MM.1S (cell line): Measurements from ENCODE around the gene ATP13A2.

Source experiments
- DNase-seq: peaks from one replicate; pipeline ENCODE4 v3.0.0-alpha.2; 2015
- H2AFZ ChIP-seq: fragments of 300-600 bp; sonication (generic); 2 replicates; pipeline ENCODE4 v1.6.0; 2016; ENCODE audit warnings: antibody characterized with exemption, low read length
- H3F3A ChIP-seq: fragments of 300-600 bp; sonication (generic); 2 replicates; pipeline ENCODE4 v1.6.1; 2016; ENCODE audit warnings: mild to moderate bottlenecking, antibody characterized with exemption, low read length, moderate library complexity, mixed read lengths; ENCODE audit not compliant: insufficient read depth
- H3K27ac ChIP-seq: fragments of 300-600 bp; sonication (generic); 2 replicates; pipeline ENCODE4 v1.5.1; 2016; ENCODE audit warnings: mild to moderate bottlenecking, low read length
- H3K27me3 ChIP-seq: fragments of 300-600 bp; sonication (generic); replicated peaks from 2 replicates; pipeline ENCODE4 v1.6.0; 2016; ENCODE audit warnings: low read length; ENCODE audit not compliant: insufficient read depth
- H3K36me3 ChIP-seq: fragments of 300-600 bp; sonication (generic); replicated peaks from 2 replicates; pipeline ENCODE4 v1.6.1; 2016; ENCODE audit warnings: mild to moderate bottlenecking, low read length, mixed read lengths; ENCODE audit not compliant: insufficient read depth
- H3K4me1 ChIP-seq: fragments of 300-600 bp; sonication (generic); 2 replicates; pipeline ENCODE4 v1.6.1; 2016; ENCODE audit warnings: low read length, mixed read lengths
- H3K4me2 ChIP-seq: fragments of 300-600 bp; sonication (generic); 2 replicates; pipeline ENCODE4 v1.6.0; 2016; ENCODE audit warnings: low read depth, low read length
- H3K4me3 ChIP-seq: fragments of 300-600 bp; sonication (generic); 2 replicates; pipeline ENCODE4 v1.5.1; 2016; ENCODE audit warnings: low read length, mixed read lengths
- H3K79me2 ChIP-seq: fragments of 300-600 bp; sonication (generic); 2 replicates; pipeline ENCODE4 v1.6.1; 2016; ENCODE audit warnings: mixed run types, low read length, mixed read lengths
- H3K9ac ChIP-seq: fragments of 300-600 bp; sonication (generic); 2 replicates; pipeline ENCODE4 v1.6.1; 2016; ENCODE audit warnings: low read length, mixed read lengths
- H3K9me2 ChIP-seq: fragments of 300-600 bp; sonication (generic); replicated peaks from 2 replicates; pipeline ENCODE4 v1.6.1; 2016; ENCODE audit warnings: mild to moderate bottlenecking, low read length, mixed read lengths; ENCODE audit not compliant: insufficient read depth
- H3K9me3 ChIP-seq: fragments of 300-600 bp; sonication (generic); replicated peaks from 2 replicates; pipeline ENCODE4 v1.6.1; 2016; ENCODE audit warnings: mild to moderate bottlenecking, low read length, mixed read lengths; ENCODE audit not compliant: insufficient read depth
- H4K20me1 ChIP-seq: fragments of 300-600 bp; sonication (generic); 2 replicates; pipeline ENCODE4 v1.6.1; 2016; ENCODE audit warnings: mild to moderate bottlenecking, low read length, moderate library complexity, mixed read lengths; ENCODE audit not compliant: insufficient read depth
- CTCF ChIP-seq: fragments of 300-600 bp; sonication (generic); IDR thresholded peaks from 2 replicates; pipeline ENCODE4 v1.5.1; 2016; ENCODE audit warnings: antibody characterized with exemption, low read length, mixed read lengths
- EZH2 ChIP-seq: fragments of 300-600 bp; sonication (generic); optimal IDR thresholded peaks from 2 replicates; pipeline ENCODE3; 2017; ENCODE audit warnings: low read depth, mild to moderate bottlenecking, antibody characterized with exemption, low read length, mixed read lengths
- EZH2phosphoT487 ChIP-seq: fragments of 300-600 bp; sonication (generic); IDR thresholded peaks from 2 replicates; pipeline ENCODE4 v1.6.1; 2018; ENCODE audit warnings: antibody characterized with exemption, low read length

Gene ATP13A2

GRCh38 chr1:17016317-17016661, 4.6 kb upstream of the ATP13A2 start:
- Histone ChIP-seq H3K27me3 (no peaks in the 10 kb centered on the region), H3K9me2 (no peaks in the 10 kb centered on the region), H2AFZ (no peak overlapping the region), H3K4me3 (no peak overlapping the region), H3K4me1 (peaks cover 54% of the 10 kb centered on the region), H3K9ac (no peak overlapping the region), H4K20me1 (no peaks in the 10 kb centered on the region), H3K27ac (no peak overlapping the region), H3K79me2 (no peaks in the 10 kb centered on the region), H3K36me3 (peaks cover 11% of the 10 kb centered on the region), H3K9me3 (no peaks in the 10 kb centered on the region), H3K4me2 (no peak overlapping the region), H3F3A (peaks cover 37% of the 10 kb centered on the region)
- no peak for DNase-seq
- TF ChIP-seq CTCF (no peak), EZH2 (no peak), EZH2phosphoT487 (no peak)

DNA sequence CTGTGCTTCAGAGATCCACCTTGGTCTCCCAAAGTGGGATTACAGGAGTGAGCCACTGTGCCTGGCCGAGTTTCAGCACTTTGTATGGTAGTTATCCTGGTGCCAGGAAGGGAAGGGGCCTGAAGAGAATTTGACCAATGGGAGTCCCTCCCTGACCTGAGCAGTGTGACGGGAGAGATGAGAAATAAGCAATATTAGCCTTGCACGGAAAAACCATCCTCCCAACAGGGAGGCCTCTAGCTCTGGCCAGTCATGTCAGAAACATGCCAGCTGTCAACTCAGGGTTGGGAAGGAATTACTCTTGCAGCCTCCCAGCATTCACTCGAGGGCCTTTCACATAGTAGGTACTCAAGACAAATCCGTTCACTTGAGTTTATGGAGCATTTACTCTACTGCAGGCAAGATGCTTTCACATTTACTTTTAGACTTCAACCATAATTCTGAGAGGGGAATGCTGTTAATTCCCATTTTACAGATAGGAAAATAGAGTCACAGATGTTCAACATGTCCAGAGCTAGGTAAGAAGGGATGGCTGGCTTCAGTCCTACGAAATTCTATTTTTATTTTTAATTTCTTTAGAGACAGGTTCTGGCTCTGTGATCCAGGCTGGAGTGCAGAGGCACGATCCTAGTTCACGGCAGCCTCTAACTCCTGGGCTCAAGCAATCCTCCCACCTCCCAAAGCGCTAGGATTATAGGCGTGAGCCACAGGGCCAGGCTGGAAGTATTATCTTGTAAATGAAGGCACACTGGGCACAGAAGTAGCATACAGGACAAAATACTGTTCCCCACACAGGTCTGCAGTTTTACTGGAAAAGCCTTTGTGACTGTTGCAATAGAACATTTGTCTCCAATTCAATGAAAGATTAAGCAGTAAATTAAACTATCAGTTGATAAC, 3.2 kb upstream of the ATP13A2 start:
- no peak for DNase-seq
- no peak overlapping the region for H2AFZ ChIP-seq
- no peaks in the 10 kb centered on the region for H3K9me2 ChIP-seq
- H3K79me2 ChIP-seq: no peaks in the 10 kb centered on the region
- TF ChIP-seq EZH2 (no peak), EZH2phosphoT487 (no peak), CTCF (no peak)
- H3K4me1 ChIP-seq: peaks cover 53% of the 10 kb centered on the region
- no peak overlapping the region for H3K4me3 ChIP-seq
- H3K9me3 ChIP-seq: no peaks in the 10 kb centered on the region
- no peak overlapping the region for H3K9ac ChIP-seq
- H4K20me1 ChIP-seq: no peaks in the 10 kb centered on the region
- no peaks in the 10 kb centered on the region for H3K27me3 ChIP-seq
- no peaks in the 10 kb centered on the region for H3K36me3 ChIP-seq
- peaks cover 26% of the 10 kb centered on the region for H3F3A ChIP-seq
- no peak overlapping the region for H3K4me2 ChIP-seq
- H3K27ac ChIP-seq: no peak overlapping the region

- Histone ChIP-seq H3F3A (peaks cover 14% of the 10 kb centered on the region; the same call in 1 of the 2 replicates), H3K4me3 (no peak overlapping the region), H4K20me1 (no peaks in the 10 kb centered on the region), H3K27ac (no peak overlapping the region), H3K36me3 (no peaks in the 10 kb centered on the region), H3K9me3 (no peaks in the 10 kb centered on the region), H3K9me2 (no peaks in the 10 kb centered on the region), H3K4me1 (peaks cover 44% of the 10 kb centered on the region), H2AFZ (no peak overlapping the region), H3K9ac (no peak overlapping the region), H3K4me2 (peak overlapping the region; percentile 35; the same call in 1 of the 2 replicates), H3K27me3 (no peaks in the 10 kb centered on the region), H3K79me2 (no peaks in the 10 kb centered on the region)
- no peak for DNase-seq
- TF ChIP-seq EZH2phosphoT487 (no peak), CTCF (no peak), EZH2 (no peak)
These were observed 2.0 kb upstream of the ATP13A2 start for GRCh38 chr1:17013491-17014320.
